ENCODE measurements around the gene TGIF2. TPM values are rescaled to one million over a fixed set of nuclear protein-coding genes. Genes with fewer than 3 reads are reported as not detected.

The TGIF2 gene
- total RNA-seq, 1 experiment from 2014 or later, result 17.1 TPM

DNA sequence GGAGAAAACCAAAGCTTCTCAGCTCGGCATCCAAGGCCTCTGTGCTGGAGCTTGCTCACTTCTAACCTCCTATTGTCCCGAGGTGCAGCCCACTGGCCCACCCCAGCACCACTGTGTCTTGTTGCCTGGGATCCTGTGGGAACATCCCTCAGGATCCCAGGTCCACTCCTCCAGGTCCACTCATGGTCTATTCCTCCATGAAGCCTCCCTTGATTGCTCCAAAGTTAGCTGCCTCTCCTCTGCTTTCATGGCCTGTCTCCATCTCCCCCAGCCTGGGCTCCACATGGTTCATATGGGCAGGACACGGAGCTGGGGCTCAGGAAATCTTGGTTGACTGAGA, 58.7 kb downstream of the TGIF2 start:
- RAD21 ChIA-PET (ENCODE audit: low non-redundant PET in 1 of 2, low total read pairs in 2 of 2, uncharacterized antibody in 2 of 2, unreplicated experiment in 2 of 2), result no interaction called here
- TF ChIP-seq RAD21 (IDR thresholded peaks at IDR 0.05; ENCODE audit: low read depth) (no peak), JUND (IDR thresholded peaks at IDR 0.05) (no peak), POLR2A (IDR thresholded peaks at IDR 0.05; ENCODE audit: borderline replicate concordance, extremely low read depth, insufficient read depth, insufficient read length) (no peak), YY1 (IDR thresholded peaks at IDR 0.05; ENCODE audit: extremely low read depth, insufficient replicate concordance, low read depth, low read length) (no peak), SIN3A (IDR thresholded peaks at IDR 0.05; ENCODE audit: low read depth) (no peak)
- TF ChIP-seq, protein P1, sequence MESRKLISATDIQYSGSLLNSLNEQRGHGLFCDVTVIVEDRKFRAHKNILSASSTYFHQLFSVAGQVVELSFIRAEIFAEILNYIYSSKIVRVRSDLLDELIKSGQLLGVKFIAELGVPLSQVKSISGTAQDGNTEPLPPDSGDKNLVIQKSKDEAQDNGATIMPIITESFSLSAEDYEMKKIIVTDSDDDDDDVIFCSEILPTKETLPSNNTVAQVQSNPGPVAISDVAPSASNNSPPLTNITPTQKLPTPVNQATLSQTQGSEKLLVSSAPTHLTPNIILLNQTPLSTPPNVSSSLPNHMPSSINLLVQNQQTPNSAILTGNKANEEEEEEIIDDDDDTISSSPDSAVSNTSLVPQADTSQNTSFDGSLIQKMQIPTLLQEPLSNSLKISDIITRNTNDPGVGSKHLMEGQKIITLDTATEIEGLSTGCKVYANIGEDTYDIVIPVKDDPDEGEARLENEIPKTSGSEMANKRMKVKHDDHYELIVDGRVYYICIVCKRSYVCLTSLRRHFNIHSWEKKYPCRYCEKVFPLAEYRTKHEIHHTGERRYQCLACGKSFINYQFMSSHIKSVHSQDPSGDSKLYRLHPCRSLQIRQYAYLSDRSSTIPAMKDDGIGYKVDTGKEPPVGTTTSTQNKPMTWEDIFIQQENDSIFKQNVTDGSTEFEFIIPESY (IDR thresholded peaks at IDR 0.05; ENCODE audit: extremely low read depth, insufficient replicate concordance, low read length), result no peak
- TF ChIP-seq, protein P2, sequence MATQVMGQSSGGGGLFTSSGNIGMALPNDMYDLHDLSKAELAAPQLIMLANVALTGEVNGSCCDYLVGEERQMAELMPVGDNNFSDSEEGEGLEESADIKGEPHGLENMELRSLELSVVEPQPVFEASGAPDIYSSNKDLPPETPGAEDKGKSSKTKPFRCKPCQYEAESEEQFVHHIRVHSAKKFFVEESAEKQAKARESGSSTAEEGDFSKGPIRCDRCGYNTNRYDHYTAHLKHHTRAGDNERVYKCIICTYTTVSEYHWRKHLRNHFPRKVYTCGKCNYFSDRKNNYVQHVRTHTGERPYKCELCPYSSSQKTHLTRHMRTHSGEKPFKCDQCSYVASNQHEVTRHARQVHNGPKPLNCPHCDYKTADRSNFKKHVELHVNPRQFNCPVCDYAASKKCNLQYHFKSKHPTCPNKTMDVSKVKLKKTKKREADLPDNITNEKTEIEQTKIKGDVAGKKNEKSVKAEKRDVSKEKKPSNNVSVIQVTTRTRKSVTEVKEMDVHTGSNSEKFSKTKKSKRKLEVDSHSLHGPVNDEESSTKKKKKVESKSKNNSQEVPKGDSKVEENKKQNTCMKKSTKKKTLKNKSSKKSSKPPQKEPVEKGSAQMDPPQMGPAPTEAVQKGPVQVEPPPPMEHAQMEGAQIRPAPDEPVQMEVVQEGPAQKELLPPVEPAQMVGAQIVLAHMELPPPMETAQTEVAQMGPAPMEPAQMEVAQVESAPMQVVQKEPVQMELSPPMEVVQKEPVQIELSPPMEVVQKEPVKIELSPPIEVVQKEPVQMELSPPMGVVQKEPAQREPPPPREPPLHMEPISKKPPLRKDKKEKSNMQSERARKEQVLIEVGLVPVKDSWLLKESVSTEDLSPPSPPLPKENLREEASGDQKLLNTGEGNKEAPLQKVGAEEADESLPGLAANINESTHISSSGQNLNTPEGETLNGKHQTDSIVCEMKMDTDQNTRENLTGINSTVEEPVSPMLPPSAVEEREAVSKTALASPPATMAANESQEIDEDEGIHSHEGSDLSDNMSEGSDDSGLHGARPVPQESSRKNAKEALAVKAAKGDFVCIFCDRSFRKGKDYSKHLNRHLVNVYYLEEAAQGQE (IDR thresholded peaks at IDR 0.05; ENCODE audit: low read depth), result no peak

More for the DNA sequence above, 58.7 kb downstream of the TGIF2 start:
- Histone ChIP-seq H3K27ac (ENCODE audit: low read depth, low read length) (no peak overlapping the region), H4K20me1 (ENCODE audit: insufficient read depth) (no peaks in the 10 kb centered on the region), H3K4me3 (replicated peaks in 1 of 2; ENCODE audit: low read depth in 1 of 2, low read length in 2 of 2) (no peak overlapping the region), H3K4me2 (ENCODE audit: low read length) (no peak overlapping the region), H3K36me3 (ENCODE audit: control insufficient read depth in 1 of 2, insufficient read depth in 2 of 2, low read length in 2 of 2) (no peaks in the 10 kb centered on the region), H2AFZ (ENCODE audit: low read depth, low read length, poor library complexity, severe bottlenecking) (no peak overlapping the region), H3K9ac (ENCODE audit: low read length) (no peak overlapping the region), H3K4me1 (ENCODE audit: control insufficient read depth in 1 of 2, insufficient read depth in 2 of 2, low read length in 2 of 2) (no peaks in the 10 kb centered on the region), H3K9me3 (ENCODE audit: control insufficient read depth in 1 of 2, insufficient read depth in 1 of 2, low read depth in 1 of 2, low read length in 2 of 2) (no peaks in the 10 kb centered on the region), H3K9me2 (ENCODE audit: insufficient read depth) (no peaks in the 10 kb centered on the region), H3K79me2 (ENCODE audit: insufficient read depth, low read length) (no peaks in the 10 kb centered on the region), H3K27me3 (ENCODE audit: insufficient read depth, low read length) (no peaks in the 10 kb centered on the region)
- intact Hi-C loops (cut with micrococcal nuclease), result no loop called here
- ChIA-PET CTCF (no interaction called here), POLR2A (no interaction called here)
- ATAC-seq (no peak), DNase-seq (ENCODE audit: low read depth, low spot score) (no peak)
- BruUV-seq (replicated peaks), result no TSS peak
